C4-2B (cell line): ENCODE data around the gene SNX27.

ENCODE experiments used
- CTCF ChIP-seq: fragments of 450-650 bp; conservative IDR thresholded peaks from 2 replicates; pipeline ENCODE4 v1.5.1; 2017; ENCODE audit warnings: mild to moderate bottlenecking
- ZFX ChIP-seq: fragments of 450-650 bp; IDR thresholded peaks from 2 replicates; pipeline ENCODE4 v1.6.1; 2017

- TF ChIP-seq CTCF (no peak), ZFX (no peak)
Measured at GRCh38 chr1:151641229-151641628, 29.4 kb downstream of the SNX27 start.
